ENCODE data around the gene BAD.

- TF ChIP-seq EZH2phosphoT487 (IDR thresholded peaks at IDR 0.05): no peak
- TF ChIP-seq CTCF (IDR thresholded peaks at IDR 0.05): no peak
These were observed 18.9 kb upstream of the BAD start for GRCh38 chr11:64303109-64304031.
